Endothelial cell of umbilical vein (primary cell): ENCODE measurements around the gene SKAP1. TPM values are rescaled to one million over a fixed set of nuclear protein-coding genes. Genes with fewer than 3 reads are reported as not detected.

Source experiments
- BruUV-seq: library from RNA; stranded (reverse); fragments of 400-500 nt; replicated peaks from 2 replicates; lab custom pipeline; 2021; lab: Mats Ljungman, UMichigan
- CTCF ChIA-PET: fragments of 300-600, 350-600 bp; sonication (Branson Sonifier 250); formaldehyde crosslinking; loops from one replicate; lab custom pipeline; 2021; ENCODE audit warnings: antibody characterized with exemption, inconsistent platforms; lab: Charles Lee
- POLR2A ChIA-PET: fragments of 300-600, 350-600 bp; sonication (Branson Sonifier 250); formaldehyde crosslinking; loops from one replicate; lab custom pipeline; 2021; ENCODE audit warnings: antibody characterized with exemption, inconsistent platforms; lab: Charles Lee
- DNase-seq: peaks from one replicate; pipeline ENCODE4 v3.0.0-alpha.2; 2011; ENCODE audit warnings: low read depth, low spot score
- FAIRE-seq: peaks from 2 replicates; lab custom pipeline; 2011; peaks lifted over from hg19 to GRCh38; lab: Jason Lieb, UNC
- H2AFZ ChIP-seq: 2 replicates; pipeline ENCODE4 v1.6.0; 2012; ENCODE audit warnings: low read depth, low read length, control low read depth, inconsistent platforms
- H3K27ac ChIP-seq: 2 replicates; pipeline ENCODE4 v1.5.1; 2011; ENCODE audit warnings: low read depth, mild to moderate bottlenecking, control low read depth, low read length, moderate library complexity; ENCODE audit not compliant: insufficient read depth
- H3K27me3 ChIP-seq, 2 experiments: 2 replicates each; pipeline versions ENCODE4 v1.6.0 to v1.6.1; 2011; ENCODE audit warnings: low read length in 2 of 2, mixed read lengths in 1 of 2; ENCODE audit not compliant: control insufficient read depth in 2 of 2, insufficient read depth in 2 of 2
- H3K36me3 ChIP-seq, 2 experiments: 2 replicates in 1 of 2; 3 replicates in 1 of 2; pipeline ENCODE4 v1.5.1; 2011; ENCODE audit warnings: low read length in 2 of 2, mild to moderate bottlenecking in 1 of 2, moderate library complexity in 1 of 2; ENCODE audit not compliant: control insufficient read depth in 2 of 2, insufficient read depth in 2 of 2; ENCODE audit errors: extremely low read depth in 1 of 2
- H3K4me1 ChIP-seq: 3 replicates; pipeline ENCODE4 v1.5.1; 2011; ENCODE audit warnings: mild to moderate bottlenecking, low read length; ENCODE audit not compliant: control insufficient read depth, insufficient read depth; ENCODE audit errors: extremely low read depth
- H3K4me2 ChIP-seq: 2 replicates; pipeline ENCODE4 v1.6.1; 2011; ENCODE audit warnings: low read length, control low read depth, mixed read lengths; ENCODE audit not compliant: insufficient read depth
- H3K4me3 ChIP-seq, 3 experiments: fragments of 200-600 bp in 1 of 3; sonication (generic), shearing (Covaris generic) in 1 of 3; replicated peaks in 1 of 3; 2 replicates each; pipeline ENCODE4 v1.5.1; 2011 to 2016; ENCODE audit warnings: control low read depth in 3 of 3, low read length in 3 of 3, mild to moderate bottlenecking in 2 of 3, inconsistent platforms in 1 of 3, low read depth in 1 of 3, moderate library complexity in 1 of 3; ENCODE audit not compliant: insufficient read depth in 1 of 3
- H3K79me2 ChIP-seq: 2 replicates; pipeline ENCODE4 v1.6.0; 2012; ENCODE audit warnings: low read length, inconsistent platforms; ENCODE audit not compliant: control insufficient read depth, insufficient read depth
- H3K9ac ChIP-seq: replicated peaks from 2 replicates; pipeline ENCODE3; 2011; ENCODE audit warnings: low read length, control low read depth; ENCODE audit not compliant: insufficient read depth; ENCODE audit errors: extremely low read depth
- H3K9me1 ChIP-seq: replicated peaks from 3 replicates; pipeline ENCODE4 v1.6.0; 2011; ENCODE audit warnings: mild to moderate bottlenecking, low read length; ENCODE audit not compliant: control insufficient read depth, insufficient read depth; ENCODE audit errors: extremely low read depth
- H3K9me3 ChIP-seq: replicated peaks from 2 replicates; pipeline ENCODE4 v1.5.1; 2012; ENCODE audit warnings: low read length, inconsistent platforms; ENCODE audit not compliant: control insufficient read depth, insufficient read depth
- H4K20me1 ChIP-seq: replicated peaks from 2 replicates; pipeline ENCODE3; 2011; ENCODE audit warnings: mild to moderate bottlenecking, low read length; ENCODE audit not compliant: control insufficient read depth, insufficient read depth; ENCODE audit errors: extremely low read depth
- EZH2 ChIP-seq: IDR thresholded peaks from 2 replicates; pipeline ENCODE4 v1.6.1; 2012; ENCODE audit warnings: borderline replicate concordance, low read depth, mild to moderate bottlenecking, moderate library complexity, low read length, inconsistent platforms; ENCODE audit not compliant: severe bottlenecking
- FOS ChIP-seq: IDR thresholded peaks from 2 replicates; pipeline ENCODE4 v1.6.1; 2011; ENCODE audit warnings: mild to moderate bottlenecking, low read length, moderate library complexity, borderline replicate concordance; ENCODE audit not compliant: insufficient read depth
- GATA2 ChIP-seq: IDR thresholded peaks from 2 replicates; pipeline ENCODE4 v1.7.0; 2011; ENCODE audit warnings: low read depth, mild to moderate bottlenecking, moderate library complexity, mixed read lengths, low read length; ENCODE audit not compliant: insufficient read length, insufficient read depth
- JUN ChIP-seq: IDR thresholded peaks from 2 replicates; pipeline ENCODE4 v1.6.1; 2011; ENCODE audit warnings: borderline replicate concordance, low read depth; ENCODE audit not compliant: insufficient read length, insufficient read depth
- MYC ChIP-seq: IDR thresholded peaks from one replicate; pipeline ENCODE4 v1.6.1; 2011; ENCODE audit warnings: mild to moderate bottlenecking, low read depth, low read length
- POLR2A ChIP-seq: IDR thresholded peaks from 2 replicates; pipeline ENCODE4 v1.6.1; 2012; ENCODE audit warnings: low read depth, mild to moderate bottlenecking, control low read depth, low read length
- POLR2AphosphoS5 ChIP-seq: IDR thresholded peaks from 2 replicates; pipeline ENCODE4 v1.6.1; 2012; ENCODE audit warnings: low read depth, mild to moderate bottlenecking, control low read depth, low read length, moderate library complexity; ENCODE audit not compliant: insufficient read depth
- dilution Hi-C: fragments of 300-500 bp; cut with MboI; formaldehyde crosslinking; loops from one replicate; pipeline ENCODE4 v1.15.0; 2019; ENCODE audit warnings: low sequenced_read_pairs; ENCODE audit not compliant: extremely low pct_ligation_motif_present
- intact Hi-C: fragments of 100-400 bp; cut with micrococcal nuclease; formaldehyde crosslinking; loops from one replicate; pipeline ENCODE4 v1.10.0; 2022
- polyA plus RNA-seq, 4 experiments: library from polyadenylated mRNA; depleted of rRNA in 3 of 4; stranded (reverse) in 3 of 4; unstranded in 1 of 4; fragments of >200 nt; gene quantifications; 2 replicates each; pipeline versions ENCODE4 v1.2.1 to v1.2.3, GENCODE V29; 2011 to 2012; ENCODE audit warnings: missing spikeins in 1 of 4
- total RNA-seq: library from RNA; stranded (reverse); gene quantifications from 2 replicates; pipeline ENCODE4 v1.2.3, GENCODE V29; 2021
- TF ChIP-seq, protein P1 (sequence below), 2 donors: IDR thresholded peaks; 1 replicate in 1 of 2; 2 replicates in 1 of 2; pipeline ENCODE4 v1.5.1; 2011; ENCODE audit warnings: low read length in 2 of 2, mild to moderate bottlenecking in 2 of 2, moderate library complexity in 2 of 2, control low read depth in 1 of 2, inconsistent platforms in 1 of 2, low read depth in 1 of 2; ENCODE audit not compliant: insufficient read depth in 1 of 2; ENCODE audit errors: extremely low read depth in 1 of 2

The SKAP1 gene
- total and polyA plus RNA-seq, 2 donors (not counting 3 experiments of a cell fraction or from before 2014, with no cell fraction given): 0.75 TPM; not detected in 1

DNA sequence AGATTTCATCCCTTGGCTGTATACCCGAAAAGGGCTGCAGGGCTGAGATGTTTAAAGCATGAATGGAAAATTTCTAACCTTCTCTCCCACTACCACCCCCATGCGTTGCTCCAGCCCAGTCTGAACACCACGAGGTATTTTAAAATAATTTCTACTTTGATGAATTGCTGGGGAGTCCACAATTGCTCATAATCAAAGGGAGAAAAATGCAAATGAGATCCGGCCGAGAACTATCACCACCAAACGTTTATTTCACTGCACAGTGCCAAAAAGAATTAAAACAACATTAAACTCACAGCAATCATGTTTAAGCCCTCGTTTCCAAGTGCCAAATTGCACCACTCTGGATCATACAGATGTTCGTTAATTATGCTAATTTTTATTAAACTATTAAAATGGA lies 285.8 kb downstream of the SKAP1 start:
- Histone ChIP-seq H2AFZ (no peak overlapping the region), H3K9me1 (no peaks in the 10 kb centered on the region), H3K9ac (no peak overlapping the region), H3K4me1 (peaks cover 8% of the 10 kb centered on the region), H3K27ac (no peak overlapping the region), H3K27me3 (peaks cover 28 to 36% of the 10 kb centered on the region in 2 experiments), H4K20me1 (no peaks in the 10 kb centered on the region), H3K9me3 (no peaks in the 10 kb centered on the region), H3K4me2 (no peak overlapping the region), H3K36me3 (no peaks in the 10 kb centered on the region), H3K79me2 (no peaks in the 10 kb centered on the region), H3K4me3 (no peak overlapping the region)
- TF ChIP-seq POLR2A: no peak
- no peak for TF ChIP-seq MYC
- no peak for TF ChIP-seq EZH2
- no peak for TF ChIP-seq FOS
- TF ChIP-seq JUN: no peak
- no peak for TF ChIP-seq GATA2
- no peak for TF ChIP-seq POLR2AphosphoS5
- TF ChIP-seq, protein P1, sequence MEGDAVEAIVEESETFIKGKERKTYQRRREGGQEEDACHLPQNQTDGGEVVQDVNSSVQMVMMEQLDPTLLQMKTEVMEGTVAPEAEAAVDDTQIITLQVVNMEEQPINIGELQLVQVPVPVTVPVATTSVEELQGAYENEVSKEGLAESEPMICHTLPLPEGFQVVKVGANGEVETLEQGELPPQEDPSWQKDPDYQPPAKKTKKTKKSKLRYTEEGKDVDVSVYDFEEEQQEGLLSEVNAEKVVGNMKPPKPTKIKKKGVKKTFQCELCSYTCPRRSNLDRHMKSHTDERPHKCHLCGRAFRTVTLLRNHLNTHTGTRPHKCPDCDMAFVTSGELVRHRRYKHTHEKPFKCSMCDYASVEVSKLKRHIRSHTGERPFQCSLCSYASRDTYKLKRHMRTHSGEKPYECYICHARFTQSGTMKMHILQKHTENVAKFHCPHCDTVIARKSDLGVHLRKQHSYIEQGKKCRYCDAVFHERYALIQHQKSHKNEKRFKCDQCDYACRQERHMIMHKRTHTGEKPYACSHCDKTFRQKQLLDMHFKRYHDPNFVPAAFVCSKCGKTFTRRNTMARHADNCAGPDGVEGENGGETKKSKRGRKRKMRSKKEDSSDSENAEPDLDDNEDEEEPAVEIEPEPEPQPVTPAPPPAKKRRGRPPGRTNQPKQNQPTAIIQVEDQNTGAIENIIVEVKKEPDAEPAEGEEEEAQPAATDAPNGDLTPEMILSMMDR (IDR thresholded peaks at IDR 0.05; ENCODE audit: extremely low read depth in 1 of 2, insufficient read depth in 1 of 2, low read depth in 1 of 2, low read length in 2 of 2): no peak
- no peak for FAIRE-seq
- intact Hi-C loops: no loop called here
- POLR2A ChIA-PET: no interaction called here
- dilution Hi-C loops: no loop called here
- no peak for DNase-seq
- CTCF ChIA-PET: interaction anchor here (1.7 kb wide), 1 partner anchor 11 kb away, joined by 8 read pairs; no protein-coding TSS in a partner anchor
- no TSS peak for BruUV-seq
